GDM1 (cell line): ENCODE data around the gene RAE1.

ENCODE experiments used
- DNase-seq: peaks from one replicate; lab custom pipeline; 2025; lab: John Stamatoyannopoulos, UW

RAE1 gene

DNA sequence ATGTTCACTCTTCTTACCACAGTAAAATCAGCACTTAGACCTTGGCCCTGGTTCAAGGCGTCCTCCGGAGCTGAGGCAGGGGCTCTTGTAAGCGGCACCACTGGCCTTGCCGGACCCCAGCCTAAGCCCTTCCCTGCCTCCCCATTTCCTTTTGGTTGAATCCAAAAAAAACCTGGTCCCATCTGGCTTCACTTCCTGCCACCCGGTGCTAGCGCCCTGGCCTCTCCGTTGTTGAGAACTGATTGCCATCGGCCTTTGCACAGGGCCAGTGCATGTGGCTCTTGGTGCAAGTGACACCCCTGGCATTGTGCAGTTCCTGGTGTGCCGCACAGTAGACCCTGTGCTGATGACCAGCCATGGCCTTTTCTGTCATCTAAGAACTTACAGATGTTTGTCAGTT, 21.1 kb downstream of the RAE1 start:
- no peak for DNase-seq

DNA sequence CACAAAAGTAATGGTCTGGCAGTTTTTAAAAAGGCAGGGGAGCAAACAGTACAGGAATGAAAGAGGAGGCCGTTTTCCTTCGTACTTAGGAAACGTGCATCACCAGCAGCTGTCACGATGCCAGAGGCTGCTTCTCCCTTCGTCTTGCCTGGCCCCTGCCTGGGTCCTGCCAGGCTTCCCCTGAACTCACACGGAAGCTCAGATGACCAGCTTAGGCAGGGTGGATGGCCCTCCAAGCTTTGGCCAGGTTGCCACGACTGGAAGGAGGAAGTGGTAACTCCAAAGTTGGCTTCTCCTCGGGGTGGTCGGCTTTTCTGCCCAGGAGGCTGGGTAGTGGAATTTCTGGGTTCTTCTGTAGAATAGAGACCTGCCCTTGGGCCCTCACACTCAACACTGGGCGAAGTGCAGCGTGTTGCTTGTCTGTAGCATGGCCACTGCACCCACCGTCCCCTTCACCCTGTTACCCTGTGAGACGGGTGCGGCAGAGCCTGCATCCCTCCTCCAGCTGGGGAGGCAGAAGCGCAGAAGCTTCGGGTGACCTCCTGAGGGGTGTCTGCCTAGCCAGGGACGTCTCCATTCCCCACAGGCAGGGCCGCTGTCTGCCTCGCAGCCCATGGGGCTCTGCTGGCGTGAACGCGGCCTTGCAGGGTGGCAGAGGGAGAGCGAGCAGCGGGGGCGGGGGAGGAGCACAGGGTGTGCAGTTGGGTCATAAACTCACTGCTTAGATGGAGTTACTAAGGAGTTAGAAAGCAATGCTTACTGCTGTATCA, 21.7 kb downstream of the RAE1 start:
- DNase-seq: no peak

DNA sequence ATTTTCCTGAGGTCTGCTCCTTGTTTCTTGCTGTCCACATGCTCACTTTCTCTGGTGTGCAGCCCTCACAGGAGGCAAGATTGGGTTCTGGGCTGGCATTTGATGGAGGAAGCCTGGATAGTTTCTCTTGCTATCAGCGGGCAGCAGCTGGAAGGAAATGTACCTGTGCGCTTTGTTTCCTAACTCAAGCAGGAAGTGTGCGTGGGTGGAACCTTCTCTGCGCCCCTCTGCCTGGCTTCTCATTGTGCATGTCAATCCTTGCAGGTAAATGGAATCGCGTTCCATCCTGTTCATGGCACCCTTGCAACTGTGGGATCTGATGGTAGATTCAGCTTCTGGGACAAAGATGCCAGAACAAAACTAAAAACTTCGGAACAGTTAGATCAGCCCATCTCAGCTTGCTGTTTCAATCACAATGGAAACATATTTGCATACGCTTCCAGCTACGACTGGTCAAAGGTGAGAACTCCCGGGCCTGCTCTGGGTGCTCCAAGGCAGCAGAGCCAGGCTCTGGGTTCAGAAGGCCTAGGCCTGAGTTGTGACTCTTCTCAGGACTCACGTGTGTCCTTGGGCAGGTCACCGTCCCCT, 23.4 kb downstream of the RAE1 start:
- DNase-seq: no peak

DNA sequence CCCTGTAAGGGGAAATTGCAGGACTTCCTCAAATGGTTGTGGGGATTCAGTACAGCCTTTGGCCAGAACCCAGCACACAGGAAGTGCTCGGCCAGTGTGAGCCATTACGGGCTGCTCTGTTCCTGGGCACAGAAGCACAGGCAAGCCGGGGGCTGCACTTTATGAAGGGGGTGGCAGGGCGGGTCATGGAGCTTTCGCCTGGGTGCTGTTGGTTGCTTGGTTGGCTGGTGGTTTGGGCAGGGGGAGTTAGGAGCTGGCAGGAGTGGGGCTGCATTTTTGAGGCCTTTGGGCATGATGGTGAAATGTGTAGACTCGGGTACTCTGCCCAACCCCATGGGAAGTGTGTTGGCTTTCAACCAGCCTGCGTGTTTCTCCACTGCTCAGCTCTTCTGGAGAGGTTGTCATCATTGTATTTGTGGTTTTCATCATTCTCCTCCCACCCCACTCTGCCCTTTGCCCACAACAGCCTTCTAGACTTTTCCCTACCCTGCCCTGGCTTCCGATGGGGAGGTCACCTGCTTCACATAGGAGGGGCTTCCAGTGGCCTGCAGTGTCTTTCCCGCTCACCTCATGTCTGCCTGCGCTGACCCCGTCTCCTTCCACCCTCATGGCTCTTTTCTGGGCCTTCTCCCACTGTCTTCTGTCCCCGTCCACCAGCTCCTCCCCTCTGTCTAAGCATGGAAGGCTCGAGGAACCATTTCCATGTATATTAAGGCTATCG, 24.0 kb downstream of the RAE1 start:
- DNase-seq: no peak

DNA sequence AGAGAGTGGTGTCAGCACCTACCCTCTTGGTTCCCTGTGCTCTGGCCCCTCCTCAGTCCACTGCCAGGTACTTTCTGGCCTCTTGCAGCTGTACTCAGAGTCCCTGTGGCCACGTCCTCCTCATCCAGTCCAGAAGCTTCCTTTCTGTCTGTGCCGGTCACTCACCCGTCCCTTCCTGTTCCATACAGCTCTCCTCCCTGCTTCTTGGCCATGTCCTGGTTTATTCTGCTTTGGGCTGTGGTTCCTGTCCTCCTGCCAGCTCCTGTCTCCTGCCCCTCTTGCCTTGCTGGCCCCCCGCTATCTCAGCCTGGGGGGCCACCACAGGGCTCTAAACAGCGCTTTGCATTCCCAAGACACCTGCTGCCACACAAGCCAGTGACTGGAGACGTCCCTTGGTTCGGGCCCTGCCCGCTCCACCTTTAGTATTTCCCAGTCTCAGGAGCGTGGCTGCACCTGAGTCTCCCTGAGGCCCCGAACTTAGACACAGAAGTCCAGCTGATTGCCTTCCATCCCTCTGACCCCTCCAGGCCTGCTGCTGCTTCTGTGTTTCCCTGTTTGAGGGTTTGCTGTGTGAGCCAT, 24.7 kb downstream of the RAE1 start:
- DNase-seq: no peak

DNA sequence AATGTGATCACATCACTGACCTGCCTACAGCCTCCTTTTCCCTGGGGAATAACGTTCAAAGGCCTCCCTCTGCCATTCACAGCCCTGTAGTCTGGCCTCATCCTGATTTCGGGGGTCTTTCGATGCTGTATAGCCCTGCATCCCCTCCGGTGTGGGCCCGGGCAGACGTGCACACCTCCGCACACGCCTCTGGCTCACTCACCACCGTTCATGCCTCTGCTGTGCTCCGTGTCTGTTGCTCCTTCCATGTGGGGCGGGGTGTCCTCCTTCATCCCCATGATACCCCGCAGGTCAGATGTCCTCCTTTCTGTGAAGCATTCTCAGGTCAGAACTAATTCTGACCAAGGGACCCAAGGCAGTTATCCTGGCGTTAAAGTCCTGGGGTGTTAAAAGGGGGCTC, 26.3 kb downstream of the RAE1 start:
- DNase-seq: no peak

DNA sequence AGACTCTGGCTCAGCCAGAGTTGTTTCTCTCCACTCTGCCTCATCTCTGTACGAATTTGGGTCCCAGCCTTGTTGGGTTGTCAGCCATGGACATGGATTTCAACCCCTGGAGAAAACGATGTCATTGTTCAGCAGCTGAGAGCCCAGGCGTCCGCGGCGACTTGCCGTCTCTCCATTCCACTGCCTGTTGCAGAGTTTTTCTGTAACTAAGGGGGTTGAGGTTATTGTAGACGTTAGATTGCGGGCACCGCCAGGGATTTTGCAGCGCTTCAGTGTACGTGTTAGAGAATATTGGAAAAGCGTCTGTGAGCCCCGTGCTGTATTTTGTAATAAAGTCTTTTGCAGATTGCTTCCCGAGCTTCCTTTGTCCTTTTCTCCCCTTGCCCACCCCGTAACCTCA, 27.1 kb downstream of the RAE1 start:
- no peak for DNase-seq

DNA sequence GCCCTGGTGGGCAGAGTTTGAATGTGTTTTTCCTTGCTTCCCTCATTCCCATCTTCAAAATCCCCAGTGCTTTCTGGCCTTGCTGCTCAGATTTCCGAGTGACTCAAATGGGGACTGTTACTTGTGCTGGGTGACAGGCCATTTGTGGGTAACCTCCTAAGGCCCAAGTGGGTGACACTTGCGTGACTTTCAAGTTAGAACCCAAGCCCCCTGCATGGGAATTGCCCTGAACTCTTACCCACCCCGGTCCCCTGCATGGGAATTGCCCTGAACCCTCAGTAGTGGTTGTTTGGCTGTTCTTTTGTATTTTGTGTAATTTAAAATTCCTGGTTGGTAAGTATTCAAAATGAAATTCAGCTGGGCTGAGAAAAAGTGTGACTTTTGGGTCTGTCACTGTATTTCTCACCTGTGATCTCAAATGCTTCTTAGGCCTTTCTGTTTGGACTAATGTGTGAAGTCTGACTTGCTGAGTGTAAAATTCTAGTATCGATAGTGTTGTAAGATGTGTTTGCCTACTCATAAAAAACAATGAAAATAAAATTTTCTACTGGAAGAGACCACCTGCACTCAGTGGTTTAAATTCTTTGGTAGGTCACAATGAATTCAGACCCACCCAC, 27.7 kb downstream of the RAE1 start:
- no peak for DNase-seq

DNA sequence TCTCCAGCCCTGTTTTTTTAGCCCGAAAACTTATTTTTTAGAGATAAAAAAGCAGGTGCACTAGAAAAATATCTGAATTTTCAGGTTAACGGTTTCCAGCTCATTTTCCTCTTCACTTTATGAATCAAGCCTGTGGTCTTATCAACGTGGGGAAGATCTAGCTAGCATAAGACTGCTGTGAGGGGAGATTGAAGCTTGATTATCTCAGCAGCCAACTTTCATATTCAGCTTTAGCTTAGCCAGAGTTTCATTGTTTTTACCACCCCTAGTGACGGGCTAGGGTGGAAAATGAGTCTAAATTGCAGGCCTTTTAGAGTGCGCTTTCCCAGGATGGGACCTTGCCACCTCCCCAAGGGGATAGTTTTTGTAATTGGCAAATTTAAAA, 28.2 kb downstream of the RAE1 start:
- no peak for DNase-seq

DNA sequence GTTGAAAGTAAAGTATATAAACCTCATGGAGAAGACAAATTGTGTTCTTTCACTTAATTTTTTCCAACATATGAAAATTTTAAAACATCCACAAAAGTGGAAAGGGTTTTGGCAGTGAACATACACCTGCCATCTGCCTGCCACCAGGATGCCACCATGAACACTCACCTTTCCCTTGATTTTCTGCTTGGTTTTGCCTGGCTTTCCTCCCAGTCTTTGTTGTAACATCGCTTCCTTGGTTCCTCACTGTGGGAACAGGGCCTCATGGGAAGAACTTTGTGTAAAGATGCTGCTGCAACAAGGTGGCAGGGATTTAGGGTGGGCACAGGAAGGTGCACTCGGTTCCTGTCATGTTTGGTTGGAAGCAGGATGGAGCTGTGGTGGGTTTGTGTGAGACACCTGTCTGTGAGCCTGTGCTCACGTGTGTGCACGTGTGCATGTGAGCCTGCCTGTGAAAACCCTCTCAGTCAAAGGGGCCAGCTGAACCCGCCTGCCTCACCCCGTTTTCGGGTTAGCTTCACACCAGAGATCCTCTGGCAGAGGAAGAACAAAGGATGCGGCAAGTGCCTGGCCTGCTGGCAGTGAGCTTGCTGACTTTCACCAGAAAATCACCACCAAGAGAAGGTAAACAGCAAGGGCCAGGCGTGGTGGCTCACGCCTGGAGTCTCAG, 29.2 kb downstream of the RAE1 start:
- no peak for DNase-seq

DNA sequence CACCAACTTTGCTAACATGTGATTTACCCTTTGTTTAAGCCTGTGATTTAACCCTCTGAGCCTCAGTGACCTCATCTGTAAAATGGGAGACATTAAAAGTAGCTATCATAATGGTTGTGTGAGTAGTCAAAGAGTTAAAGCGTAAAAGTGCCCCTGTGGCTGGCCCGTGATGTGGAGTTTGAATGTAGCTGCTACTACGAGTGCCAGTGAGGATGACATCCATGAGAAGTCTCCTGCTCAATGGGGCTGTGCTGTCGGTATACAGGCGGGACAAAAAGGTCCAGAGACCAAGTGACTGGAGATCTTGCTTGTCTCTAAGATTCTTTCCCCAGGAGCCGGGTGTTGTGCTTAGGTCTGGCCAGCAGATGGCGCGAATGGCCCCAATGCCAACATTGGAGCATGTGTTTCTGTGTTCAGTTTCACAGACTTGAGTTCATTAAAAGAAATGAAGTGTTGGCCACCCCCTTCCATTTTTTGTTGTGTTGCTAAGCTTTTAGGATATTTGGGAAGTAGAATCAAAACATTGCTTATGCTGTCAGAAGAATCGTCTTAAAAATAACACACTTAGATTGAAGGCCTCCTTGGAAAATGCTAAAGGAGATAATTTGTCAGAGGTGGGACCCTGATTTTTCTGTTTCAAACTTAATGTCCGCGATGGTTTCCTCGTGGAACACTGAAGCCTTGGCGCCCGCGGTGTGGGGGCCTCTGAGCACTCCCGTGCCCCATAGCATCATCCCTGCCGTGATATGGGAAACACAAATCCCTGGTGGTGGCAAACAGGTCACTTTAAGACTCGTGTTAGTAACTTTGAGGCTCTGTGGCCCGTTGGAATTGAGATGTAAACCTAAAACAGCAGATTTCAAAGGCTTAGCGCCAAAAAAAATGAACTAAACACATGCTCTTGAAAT, 30.8 kb downstream of the RAE1 start:
- peak; percentile 51 for DNase-seq

DNA sequence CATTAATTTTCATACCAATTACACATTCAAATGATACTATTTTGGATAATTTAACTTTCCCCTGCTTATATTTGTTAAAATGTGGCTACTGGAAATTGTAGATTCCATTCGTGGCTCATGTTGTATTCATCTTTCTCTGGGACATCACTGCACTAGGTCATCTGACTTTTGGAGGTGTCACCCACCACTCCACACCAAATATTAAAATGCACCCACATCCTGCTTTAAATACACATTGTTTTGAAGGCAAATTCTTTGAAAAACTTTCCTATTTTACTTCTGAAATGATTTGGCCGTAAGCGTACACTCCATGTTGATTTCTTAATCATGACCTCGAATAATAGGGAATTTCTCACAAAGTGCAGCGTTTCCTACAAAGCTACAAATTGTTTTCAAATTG, 31.5 kb downstream of the RAE1 start:
- DNase-seq: no peak

DNA sequence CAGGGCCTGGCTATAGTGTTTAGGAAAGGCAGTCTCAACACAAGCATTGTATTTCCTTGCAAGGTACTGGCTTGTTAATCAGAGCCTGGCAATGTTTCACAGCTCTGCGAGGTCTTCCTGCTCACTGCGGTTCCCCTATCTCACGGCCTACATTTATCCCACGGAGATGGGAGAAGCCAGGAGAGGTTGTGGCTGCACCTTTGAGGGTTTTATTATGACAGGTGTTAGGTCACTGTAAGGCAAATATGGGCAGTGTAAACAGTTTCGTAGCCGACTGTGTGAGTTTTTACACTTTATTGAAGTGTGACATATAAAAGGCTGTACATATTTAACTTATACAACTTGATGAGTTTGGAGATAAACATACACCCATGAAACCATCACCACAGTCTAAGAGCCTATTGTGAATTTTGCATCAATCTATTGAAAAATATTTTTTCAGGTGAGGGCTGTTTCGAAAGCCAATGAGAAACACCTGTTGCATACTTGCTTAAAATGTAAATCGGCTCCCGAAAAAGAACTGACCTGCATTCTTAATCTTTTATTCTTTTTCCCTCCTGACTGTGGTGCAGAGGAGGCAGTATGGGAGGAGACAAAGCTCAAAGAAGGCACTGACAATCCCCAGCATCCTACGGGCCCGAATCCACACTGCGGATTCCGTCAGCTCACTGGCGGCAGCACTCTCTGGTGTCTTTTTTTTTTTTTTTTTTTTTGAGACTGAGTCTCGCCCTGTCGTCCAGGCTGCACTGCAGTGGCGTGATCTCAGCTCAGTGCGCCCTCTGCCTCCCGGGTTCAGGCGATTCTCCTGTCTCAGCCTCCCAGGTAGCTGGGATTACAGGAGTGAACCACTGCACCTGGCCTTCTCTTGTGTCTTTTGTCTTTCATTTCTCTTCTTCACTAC, 32.6 kb downstream of the RAE1 start:
- no peak for DNase-seq

DNA sequence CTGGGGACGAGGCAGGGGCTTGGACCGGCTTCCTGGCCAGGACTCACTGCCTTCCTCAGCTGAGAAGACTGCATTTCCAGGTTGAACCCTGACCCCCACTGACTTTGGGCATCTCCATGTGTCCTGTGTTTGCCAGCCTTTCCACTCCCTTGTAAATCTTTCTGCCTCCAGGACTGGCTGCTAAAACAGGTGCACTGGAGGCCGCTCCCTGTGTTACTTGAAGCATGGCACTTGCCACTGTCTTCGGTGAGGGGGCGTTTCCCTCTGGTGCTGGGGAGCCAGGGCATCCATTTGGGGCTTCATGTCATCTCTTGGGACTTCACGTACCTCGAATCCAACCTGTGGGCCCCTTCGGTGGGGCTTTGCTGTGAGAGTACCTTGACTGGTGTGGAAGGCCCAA, 33.4 kb downstream of the RAE1 start:
- DNase-seq: no peak

DNA sequence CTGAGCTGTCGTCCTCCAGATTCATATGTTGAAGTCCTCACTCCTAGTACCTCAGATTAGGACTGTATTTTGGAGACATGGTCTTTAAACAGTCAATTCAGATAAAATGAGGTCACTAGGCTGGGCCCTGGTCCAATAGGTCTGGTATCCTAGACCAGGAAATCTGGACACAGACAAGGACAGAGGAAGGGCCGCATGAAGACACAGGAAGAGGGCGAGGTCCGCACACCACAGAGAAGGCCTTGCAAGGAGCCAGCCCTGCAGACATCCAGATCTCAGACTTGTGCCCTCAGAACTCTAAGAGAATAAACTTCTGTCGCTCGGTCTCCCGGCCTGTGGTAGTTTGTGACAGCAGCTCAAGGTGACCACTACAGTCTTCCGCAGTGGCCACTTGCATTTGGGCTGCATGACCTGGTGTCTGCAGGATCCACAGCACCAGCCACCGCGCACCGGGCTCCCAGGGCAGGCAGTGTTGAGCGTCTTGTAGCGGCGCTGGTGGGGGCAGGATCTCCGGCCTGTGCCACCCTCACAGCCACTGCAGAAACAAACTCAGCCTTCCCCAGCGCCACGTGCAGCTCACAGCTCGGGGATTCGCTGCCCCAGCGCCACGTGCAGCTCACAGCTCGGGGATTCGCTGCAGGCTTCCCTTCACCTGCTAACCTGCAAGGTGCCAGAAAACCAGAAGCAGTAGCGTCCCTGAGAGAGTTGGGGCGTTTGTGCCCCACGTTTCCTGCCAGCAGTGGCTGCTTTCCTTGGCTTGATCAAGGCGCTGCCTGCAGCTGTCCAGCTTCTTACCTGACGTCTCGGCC, 34.1 kb downstream of the RAE1 start:
- no peak for DNase-seq

DNA sequence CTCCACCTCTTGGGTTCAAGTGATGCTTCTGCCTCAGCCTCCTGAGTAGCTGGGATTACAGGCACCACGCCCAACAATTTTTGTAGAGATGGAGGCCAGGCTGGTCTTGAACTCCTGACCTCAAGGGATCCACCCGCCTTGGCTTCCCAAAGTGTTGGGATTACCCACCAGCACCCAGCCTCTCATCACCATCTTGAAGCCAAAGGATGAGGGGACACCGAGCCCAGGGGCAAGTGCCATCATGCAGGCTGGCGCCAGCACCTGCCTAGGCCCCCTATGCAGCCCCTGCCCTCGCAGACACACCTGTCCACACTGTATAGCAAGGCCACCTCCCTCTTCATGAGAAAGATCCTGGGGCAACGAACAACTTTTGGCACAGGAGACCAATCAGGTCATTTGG, 34.9 kb downstream of the RAE1 start:
- no peak for DNase-seq

DNA sequence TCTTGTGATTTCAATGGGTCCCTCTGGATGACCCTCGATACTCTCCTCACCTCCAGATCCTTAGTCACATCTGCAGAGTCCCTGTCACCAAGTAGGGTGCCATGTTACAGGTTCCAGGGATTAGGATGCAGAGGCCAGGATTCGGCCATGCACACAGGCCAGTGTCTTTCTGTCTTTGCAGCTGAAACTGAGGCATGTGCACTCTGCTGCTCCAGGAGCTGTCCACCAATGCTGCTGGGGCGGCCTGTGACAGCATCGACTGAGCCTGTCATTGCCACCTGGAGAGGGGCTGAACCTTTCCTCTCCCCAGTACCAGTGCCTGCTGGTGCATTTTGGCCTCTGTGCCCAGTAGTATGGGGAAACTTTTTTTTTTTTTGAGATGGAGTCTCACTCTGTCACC, 35.7 kb downstream of the RAE1 start:
- DNase-seq: no peak

DNA sequence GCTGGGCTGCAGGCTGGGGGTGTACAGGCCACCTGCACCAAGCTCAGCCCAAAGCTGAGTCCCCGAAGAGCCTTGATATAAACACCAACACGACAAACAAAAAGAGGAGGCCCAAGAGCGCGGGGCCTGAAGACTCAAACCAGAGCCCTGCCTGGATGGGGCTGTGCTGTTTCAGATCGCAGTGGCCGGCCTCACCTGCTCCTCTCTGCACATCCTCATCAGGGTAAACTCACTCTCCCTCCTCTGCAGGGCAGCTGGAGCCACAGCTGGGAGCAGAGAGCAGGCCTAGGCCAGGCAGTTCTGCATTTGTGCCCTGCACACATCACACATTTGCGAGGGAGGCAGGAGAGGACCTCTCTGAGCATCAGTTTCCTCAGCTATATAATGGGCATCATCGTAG, 36.4 kb downstream of the RAE1 start:
- no peak for DNase-seq

DNA sequence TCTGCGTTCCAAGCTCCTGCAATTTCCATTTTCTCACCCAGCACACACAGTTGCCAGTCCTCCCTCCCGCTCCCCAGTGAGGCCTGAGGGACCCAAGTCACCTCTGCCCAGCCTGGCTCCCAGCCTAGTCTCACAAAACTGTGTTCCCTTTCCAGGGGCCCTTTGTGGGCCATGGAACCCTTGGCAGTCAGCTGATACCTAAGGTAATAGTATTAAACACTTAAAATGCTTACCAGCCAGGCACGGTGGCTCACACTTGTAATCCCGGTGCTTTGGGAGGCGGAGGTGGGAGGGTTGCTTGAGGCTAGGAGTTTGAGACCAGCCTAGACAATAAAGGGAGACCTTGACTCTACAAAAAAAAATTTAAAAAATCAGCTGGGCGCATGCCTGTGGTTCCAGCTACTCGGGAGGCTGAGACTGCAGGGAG, 36.9 kb downstream of the RAE1 start:
- no peak for DNase-seq
